ENCODE data around the gene FAM3B.

DNA sequence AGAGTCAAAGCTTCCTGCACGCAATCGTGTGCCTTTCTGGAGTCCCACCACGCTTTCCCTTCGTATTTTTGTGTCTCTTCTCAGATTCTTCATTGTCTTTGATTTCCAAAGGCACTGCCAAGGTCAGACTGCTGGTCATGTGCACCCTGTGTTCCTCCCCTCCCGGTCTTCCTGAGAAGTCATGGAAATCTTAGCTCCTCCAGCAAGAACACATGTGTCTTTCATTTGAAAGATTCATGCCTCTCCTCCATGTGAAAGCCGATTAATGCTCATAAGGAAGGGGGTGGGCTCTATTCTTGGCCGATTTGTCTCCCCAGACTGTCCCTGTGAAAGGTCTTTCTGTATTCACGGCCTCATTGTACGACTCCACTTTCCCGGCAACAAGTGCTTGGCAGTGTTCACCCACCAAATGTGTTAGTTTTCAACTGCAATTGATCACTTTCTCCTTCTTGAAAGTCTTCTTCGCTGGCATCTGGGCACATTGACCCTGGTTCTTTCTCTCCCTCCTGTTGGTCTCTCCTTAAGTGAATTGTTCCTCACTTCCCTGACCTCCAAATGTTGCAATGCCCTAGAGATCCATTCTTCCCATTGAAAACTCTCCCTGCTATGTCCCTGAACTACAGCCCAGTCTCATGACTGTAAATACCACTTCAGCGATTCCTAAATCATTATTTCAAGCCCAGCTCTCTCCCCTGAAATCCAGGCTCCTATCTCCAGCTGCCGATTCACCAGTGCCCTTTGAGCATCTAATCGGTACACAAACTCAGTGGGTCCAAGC is 70.6 kb downstream of the FAM3B start:
- TF ChIP-seq, protein P1, sequence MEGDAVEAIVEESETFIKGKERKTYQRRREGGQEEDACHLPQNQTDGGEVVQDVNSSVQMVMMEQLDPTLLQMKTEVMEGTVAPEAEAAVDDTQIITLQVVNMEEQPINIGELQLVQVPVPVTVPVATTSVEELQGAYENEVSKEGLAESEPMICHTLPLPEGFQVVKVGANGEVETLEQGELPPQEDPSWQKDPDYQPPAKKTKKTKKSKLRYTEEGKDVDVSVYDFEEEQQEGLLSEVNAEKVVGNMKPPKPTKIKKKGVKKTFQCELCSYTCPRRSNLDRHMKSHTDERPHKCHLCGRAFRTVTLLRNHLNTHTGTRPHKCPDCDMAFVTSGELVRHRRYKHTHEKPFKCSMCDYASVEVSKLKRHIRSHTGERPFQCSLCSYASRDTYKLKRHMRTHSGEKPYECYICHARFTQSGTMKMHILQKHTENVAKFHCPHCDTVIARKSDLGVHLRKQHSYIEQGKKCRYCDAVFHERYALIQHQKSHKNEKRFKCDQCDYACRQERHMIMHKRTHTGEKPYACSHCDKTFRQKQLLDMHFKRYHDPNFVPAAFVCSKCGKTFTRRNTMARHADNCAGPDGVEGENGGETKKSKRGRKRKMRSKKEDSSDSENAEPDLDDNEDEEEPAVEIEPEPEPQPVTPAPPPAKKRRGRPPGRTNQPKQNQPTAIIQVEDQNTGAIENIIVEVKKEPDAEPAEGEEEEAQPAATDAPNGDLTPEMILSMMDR (IDR thresholded peaks at IDR 0.05; ENCODE audit: insufficient read depth, low read length): no peak
- no peak for TF ChIP-seq POLR2AphosphoS5 (IDR thresholded peaks at IDR 0.05; ENCODE audit: low read depth)
- TF ChIP-seq, protein P2, sequence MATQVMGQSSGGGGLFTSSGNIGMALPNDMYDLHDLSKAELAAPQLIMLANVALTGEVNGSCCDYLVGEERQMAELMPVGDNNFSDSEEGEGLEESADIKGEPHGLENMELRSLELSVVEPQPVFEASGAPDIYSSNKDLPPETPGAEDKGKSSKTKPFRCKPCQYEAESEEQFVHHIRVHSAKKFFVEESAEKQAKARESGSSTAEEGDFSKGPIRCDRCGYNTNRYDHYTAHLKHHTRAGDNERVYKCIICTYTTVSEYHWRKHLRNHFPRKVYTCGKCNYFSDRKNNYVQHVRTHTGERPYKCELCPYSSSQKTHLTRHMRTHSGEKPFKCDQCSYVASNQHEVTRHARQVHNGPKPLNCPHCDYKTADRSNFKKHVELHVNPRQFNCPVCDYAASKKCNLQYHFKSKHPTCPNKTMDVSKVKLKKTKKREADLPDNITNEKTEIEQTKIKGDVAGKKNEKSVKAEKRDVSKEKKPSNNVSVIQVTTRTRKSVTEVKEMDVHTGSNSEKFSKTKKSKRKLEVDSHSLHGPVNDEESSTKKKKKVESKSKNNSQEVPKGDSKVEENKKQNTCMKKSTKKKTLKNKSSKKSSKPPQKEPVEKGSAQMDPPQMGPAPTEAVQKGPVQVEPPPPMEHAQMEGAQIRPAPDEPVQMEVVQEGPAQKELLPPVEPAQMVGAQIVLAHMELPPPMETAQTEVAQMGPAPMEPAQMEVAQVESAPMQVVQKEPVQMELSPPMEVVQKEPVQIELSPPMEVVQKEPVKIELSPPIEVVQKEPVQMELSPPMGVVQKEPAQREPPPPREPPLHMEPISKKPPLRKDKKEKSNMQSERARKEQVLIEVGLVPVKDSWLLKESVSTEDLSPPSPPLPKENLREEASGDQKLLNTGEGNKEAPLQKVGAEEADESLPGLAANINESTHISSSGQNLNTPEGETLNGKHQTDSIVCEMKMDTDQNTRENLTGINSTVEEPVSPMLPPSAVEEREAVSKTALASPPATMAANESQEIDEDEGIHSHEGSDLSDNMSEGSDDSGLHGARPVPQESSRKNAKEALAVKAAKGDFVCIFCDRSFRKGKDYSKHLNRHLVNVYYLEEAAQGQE (IDR thresholded peaks at IDR 0.05; ENCODE audit: insufficient replicate concordance, low read depth): no peak
- TF ChIP-seq GABPA (IDR thresholded peaks at IDR 0.05; ENCODE audit: low read depth): no peak
- no peak for TF ChIP-seq SPI1 (IDR thresholded peaks at IDR 0.05; ENCODE audit: borderline replicate concordance, low read depth)
